SHP77 (cell line): ENCODE results near the gene TTLL11.

ENCODE experiments used
- DNase-seq, 2 experiments: peaks; one replicate each; lab custom pipeline; 2025; lab: John Stamatoyannopoulos, UW

TTLL11 gene

GRCh38 chr9:122110100-122110833, 17.2 kb upstream of the TTLL11 start:
- no peak for DNase-seq

- DNase-seq: no peak
These were observed 16.1 kb upstream of the TTLL11 start for GRCh38 chr9:122109035-122109813.

- no peak for DNase-seq
These were observed 14.2 kb upstream of the TTLL11 start for GRCh38 chr9:122107291-122107805.

GRCh38 chr9:122106576-122106975, 13.5 kb upstream of the TTLL11 start:
- DNase-seq: no peak

- DNase-seq: no peak
These were observed 10.9 kb upstream of the TTLL11 start for GRCh38 chr9:122103985-122104384.

- DNase-seq: no peak
These were observed 9.0 kb upstream of the TTLL11 start for GRCh38 chr9:122102156-122102555.

- no peak for DNase-seq
These were observed 7.6 kb upstream of the TTLL11 start for GRCh38 chr9:122100756-122101155.

GRCh38 chr9:122099271-122099869, 6.3 kb upstream of the TTLL11 start:
- peak; percentile 44 to 79 for DNase-seq

GRCh38 chr9:122097679-122098315, 4.7 kb upstream of the TTLL11 start:
- no peak for DNase-seq

- no peak for DNase-seq
These were observed 3.7 kb upstream of the TTLL11 start for GRCh38 chr9:122096620-122097415.

- peak; percentile 61 to 73 for DNase-seq
These were observed 2.1 kb upstream of the TTLL11 start for GRCh38 chr9:122095010-122095767.

GRCh38 chr9:122091682-122092592, 1.2 kb downstream of the TTLL11 start:
- no peak for DNase-seq

GRCh38 chr9:122090981-122091380, 2.1 kb downstream of the TTLL11 start:
- DNase-seq: no peak

- no peak for DNase-seq
These were observed 2.7 kb downstream of the TTLL11 start for GRCh38 chr9:122090287-122090883.

GRCh38 chr9:122088880-122089706, 4.0 kb downstream of the TTLL11 start:
- no peak for DNase-seq

- no peak for DNase-seq
These were observed 5.5 kb downstream of the TTLL11 start for GRCh38 chr9:122087406-122088200.

GRCh38 chr9:122086873-122087272, 6.2 kb downstream of the TTLL11 start:
- DNase-seq: no peak
